LNCAP (cell line): ENCODE data around the gene SDK1.

Source experiments
- CTCF ChIP-seq: fragments of 450-650 bp; IDR thresholded peaks from 2 replicates; pipeline ENCODE4 v1.5.1; 2017; ENCODE audit warnings: mild to moderate bottlenecking

SDK1 gene

GRCh38 chr7:3294432-3295100 lies 6.5 kb upstream of the SDK1 start:
- no peak for TF ChIP-seq CTCF

- TF ChIP-seq CTCF = no peak
Observed at GRCh38 chr7:3297105-3297819, 3.8 kb upstream of the SDK1 start.

GRCh38 chr7:3300221-3300650 lies 816 bp upstream of the SDK1 start:
- no peak for TF ChIP-seq CTCF

- TF ChIP-seq CTCF = no peak
Observed at GRCh38 chr7:3301449-3301731, 338 bp downstream of the SDK1 start.

GRCh38 chr7:3301831-3302618 lies 973 bp downstream of the SDK1 start:
- TF ChIP-seq CTCF = no peak

GRCh38 chr7:3302681-3303320 lies 1.7 kb downstream of the SDK1 start:
- no peak for TF ChIP-seq CTCF

- TF ChIP-seq CTCF = no peak
Observed at GRCh38 chr7:3304131-3304530, 3.1 kb downstream of the SDK1 start.
